Astrocyte (in vitro differentiated cells and primary cell): ENCODE data around the gene LRRC15.

Experiments
- CTCF ChIP-seq: IDR thresholded peaks from 2 replicates; pipeline ENCODE4 v1.5.1; 2011; ENCODE audit warnings: low read depth, mild to moderate bottlenecking, inconsistent platforms, low read length, moderate library complexity; ENCODE audit not compliant: insufficient read depth
- EZH2 ChIP-seq: IDR thresholded peaks from 2 replicates; pipeline ENCODE4 v1.6.1; 2012; ENCODE audit warnings: mild to moderate bottlenecking, low read length, inconsistent platforms; ENCODE audit not compliant: insufficient read depth

GRCh38 chr3:194315088-194315964 lies 54.2 kb downstream of the LRRC15 start:
- TF ChIP-seq EZH2 = no peak
- TF ChIP-seq CTCF = peak; percentile 54
